Right renal cortex interstitium (tissue), 3 donors: ENCODE results near the gene E2F4. TPM values are rescaled to one million over a fixed set of nuclear protein-coding genes. Genes with fewer than 3 reads are reported as not detected.

Source experiments
- DNase-seq, 3 donors: peaks; one replicate each; pipeline ENCODE4 v3.0.0-alpha.2; 2013; ENCODE audit warnings: low read depth in 3 of 3, low spot score in 2 of 3
- polyA plus RNA-seq, 3 donors: library from polyadenylated mRNA; unstranded; fragments of 120-200 nt; gene quantifications; one replicate each; pipeline ENCODE4 v1.2.1, GENCODE V29; 2013; ENCODE audit not compliant: insufficient read length in 3 of 3

The E2F4 gene
- polyA plus RNA-seq, 3 donors: 51.1 to 55.7 (median 53.0) TPM

DNA sequence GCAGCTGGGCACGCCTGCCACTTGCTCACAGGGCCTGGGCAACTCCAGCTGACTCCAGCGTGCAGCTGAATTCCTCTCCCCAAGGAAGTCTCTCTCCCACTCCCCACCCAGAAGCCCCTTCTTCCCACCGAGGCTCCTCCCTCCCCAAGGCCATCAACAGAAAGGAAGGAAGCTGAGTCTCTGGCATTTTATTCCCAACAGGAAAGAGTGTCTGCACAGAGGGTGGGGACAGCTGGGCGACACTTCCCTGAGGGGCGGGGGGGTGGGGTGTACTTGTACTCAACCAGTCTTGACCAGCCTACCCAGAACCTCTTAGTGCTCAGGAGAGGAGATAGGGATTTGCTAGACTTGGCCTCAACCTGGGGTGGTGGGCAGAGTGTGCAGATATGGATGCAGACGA is 1.9 kb upstream of the E2F4 start, which contains the start of gene EXOC3L1:
EXOC3L1 (minus strand) TSS at position 96 of the 400 bp plus-strand sequence. CDS start 460 bp downstream, outside the sequence.
- no peak for DNase-seq

GRCh38 chr16:67190448-67191399 is 1.2 kb upstream of the E2F4 start:
- no peak for DNase-seq

GRCh38 chr16:67191411-67191994 is 452 bp upstream of the E2F4 start:
- no peak for DNase-seq

- DNase-seq: no peak
Observed at GRCh38 chr16:67192781-67193361, 916 bp downstream of the E2F4 start.

GRCh38 chr16:67193536-67193935 is 1.6 kb downstream of the E2F4 start:
- no peak for DNase-seq

- no peak for DNase-seq
Observed at GRCh38 chr16:67194260-67194659, 2.3 kb downstream of the E2F4 start.

DNA sequence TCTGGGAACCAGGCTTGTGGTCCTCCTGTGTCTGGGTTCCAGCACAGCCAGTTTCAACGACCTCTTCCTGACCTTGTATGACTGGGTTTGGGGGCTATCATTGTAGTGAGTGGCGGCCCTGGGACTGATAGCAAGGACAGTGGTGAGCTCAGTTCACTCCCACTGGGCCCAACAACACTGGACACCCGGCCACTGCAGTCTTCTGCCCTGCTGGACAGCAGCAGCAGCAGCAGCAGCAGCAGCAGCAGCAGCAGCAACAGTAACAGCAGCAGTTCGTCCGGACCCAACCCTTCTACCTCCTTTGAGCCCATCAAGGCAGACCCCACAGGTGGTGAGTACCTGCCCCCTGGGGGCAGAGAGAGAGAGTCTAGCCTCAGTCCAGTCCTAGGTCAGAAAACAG is 3.7 kb downstream of the E2F4 start:
- no peak for DNase-seq

DNA sequence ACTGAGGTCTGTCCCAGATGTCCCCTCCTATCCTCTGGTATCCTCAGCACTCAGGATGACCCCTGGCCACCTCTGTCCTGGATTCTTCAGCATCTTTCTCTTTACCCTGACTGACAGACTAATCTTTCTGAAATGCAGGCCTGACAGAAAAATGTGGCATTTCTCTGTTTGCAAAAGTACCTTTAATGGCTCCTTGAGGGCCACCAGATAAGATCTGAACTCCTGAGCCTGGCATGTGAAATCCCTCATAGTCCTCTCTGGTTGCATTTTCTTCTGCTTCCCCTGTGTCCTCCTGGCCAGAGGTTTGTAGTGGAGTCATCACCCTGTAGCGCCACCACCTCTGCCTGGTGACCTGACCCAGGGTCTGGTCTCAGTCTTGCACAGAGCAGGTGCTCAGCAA is 4.9 kb downstream of the E2F4 start:
- no peak for DNase-seq

GRCh38 chr16:67197704-67198103 is 5.7 kb downstream of the E2F4 start:
- no peak for DNase-seq

DNA sequence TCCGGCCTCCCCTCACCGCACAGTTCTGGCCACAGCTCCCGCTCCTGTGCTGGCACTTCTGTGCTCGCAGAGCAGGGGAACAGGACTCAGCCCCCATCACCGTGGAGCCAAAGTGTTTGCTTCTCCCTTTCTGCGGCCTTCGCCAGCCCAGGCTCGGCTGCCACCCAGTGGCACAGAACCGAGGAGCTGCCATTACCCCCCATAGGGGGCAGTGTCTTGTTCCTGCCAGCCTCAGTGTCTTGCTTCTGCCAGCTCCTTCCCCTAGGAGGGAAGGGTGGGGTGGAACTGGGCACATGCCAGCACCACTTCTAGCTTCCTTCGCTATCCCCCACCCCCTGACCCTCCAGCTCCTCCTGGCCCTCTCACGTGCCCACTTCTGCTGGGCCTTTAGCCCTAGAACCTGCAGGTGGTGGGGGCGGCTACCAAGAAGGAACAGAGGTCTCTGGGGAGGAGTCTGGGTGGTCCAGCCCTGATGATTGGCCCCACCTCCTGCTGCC is 6.3 kb downstream of the E2F4 start:
- no peak for DNase-seq

GRCh38 chr16:67199011-67199807 is 7.3 kb downstream of the E2F4 start, which contains the start of gene ELMO3:
Gene ELMO3, plus strand, starts transcription at chr16:67199131. Its CDS starts 196 bp downstream, at chr16:67199327.
- DNase-seq: no peak

GRCh38 chr16:67199808-67200198 is 7.8 kb downstream of the E2F4 start:
- DNase-seq: no peak

DNA sequence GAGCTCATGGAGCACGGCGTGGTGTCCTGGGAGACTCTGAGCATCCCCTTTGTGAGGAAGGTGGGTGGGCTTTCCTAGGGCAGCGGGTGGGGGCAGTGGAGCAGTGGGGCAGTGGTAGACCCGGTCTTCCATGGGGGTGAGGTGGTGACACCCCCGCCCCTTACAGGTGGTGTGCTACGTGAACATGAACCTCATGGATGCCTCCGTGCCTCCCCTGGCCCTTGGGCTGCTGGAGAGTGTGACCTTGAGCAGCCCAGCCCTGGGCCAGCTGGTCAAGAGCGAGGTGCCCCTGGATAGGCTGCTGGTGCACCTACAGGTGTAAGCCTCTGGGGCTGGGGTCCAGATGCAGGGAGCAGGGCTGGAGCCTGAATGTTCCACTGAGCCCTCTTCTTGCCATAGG is 8.5 kb downstream of the E2F4 start:
- DNase-seq: no peak

DNA sequence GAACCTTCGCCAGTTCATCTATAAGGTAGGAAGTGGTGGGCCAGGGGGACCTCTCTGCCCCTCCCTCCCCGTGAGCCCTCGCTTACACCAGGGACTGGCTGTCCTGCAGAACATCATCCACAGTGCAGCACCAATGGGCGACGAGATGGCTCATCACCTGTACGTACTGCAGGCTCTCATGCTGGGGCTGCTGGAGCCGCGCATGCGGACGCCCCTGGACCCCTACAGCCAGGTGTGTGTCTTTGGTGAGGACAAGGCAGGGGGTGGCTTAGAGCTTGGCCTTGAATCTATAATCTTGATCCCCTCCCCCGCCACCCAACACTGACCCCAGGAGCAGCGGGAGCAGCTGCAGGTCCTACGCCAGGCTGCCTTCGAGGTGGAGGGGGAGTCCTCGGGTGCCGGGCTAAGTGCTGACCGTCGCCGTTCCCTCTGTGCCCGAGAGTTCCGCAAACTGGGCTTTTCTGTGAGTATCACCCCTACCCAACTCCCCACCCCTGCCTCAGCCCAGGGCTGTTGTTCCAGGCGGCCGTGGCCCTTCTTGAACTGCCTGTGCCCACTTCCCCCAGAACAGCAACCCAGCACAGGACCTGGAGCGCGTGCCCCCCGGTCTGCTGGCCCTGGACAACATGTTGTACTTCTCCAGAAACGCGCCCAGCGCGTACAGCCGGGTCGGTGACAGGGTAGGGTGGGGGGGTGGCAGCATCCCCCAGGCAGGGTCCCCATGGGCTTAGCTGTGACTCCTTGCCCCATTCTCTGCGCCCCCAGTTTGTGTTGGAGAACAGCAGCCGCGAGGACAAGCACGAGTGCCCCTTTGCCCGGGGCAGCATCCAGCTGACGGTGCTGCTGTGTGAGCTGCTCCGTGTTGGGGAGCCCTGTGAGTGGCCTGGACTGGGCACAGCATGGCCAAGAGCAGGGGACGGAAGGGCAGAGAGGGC is 9.7 kb downstream of the E2F4 start:
- no peak for DNase-seq

GRCh38 chr16:67202426-67202825 is 10.5 kb downstream of the E2F4 start:
- no peak for DNase-seq

DNA sequence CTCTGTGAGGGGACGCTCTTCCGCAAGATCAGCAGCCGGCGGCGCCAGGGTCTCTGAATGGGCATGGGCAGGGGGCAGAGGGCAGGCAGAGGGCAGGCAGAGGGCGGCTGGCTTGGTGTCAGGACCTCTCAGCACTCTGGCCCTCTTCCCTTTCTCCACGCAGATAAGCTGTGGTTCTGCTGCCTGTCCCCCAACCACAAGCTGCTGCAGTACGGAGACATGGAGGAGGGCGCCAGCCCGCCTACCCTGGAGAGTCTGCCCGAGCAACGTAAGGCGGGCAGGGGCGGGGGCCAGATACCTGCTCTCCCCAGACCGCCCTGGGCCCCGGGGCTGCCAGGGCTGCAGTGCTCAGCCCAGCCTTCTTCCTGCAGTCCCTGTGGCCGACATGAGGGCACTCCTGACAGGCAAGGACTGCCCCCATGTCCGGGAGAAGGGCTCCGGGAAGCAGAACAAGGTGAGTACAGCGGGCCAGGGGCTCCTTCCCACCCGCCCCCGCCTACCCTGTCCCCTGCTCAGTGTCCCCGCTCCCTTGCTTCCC is 11.1 kb downstream of the E2F4 start:
- DNase-seq: no peak

DNA sequence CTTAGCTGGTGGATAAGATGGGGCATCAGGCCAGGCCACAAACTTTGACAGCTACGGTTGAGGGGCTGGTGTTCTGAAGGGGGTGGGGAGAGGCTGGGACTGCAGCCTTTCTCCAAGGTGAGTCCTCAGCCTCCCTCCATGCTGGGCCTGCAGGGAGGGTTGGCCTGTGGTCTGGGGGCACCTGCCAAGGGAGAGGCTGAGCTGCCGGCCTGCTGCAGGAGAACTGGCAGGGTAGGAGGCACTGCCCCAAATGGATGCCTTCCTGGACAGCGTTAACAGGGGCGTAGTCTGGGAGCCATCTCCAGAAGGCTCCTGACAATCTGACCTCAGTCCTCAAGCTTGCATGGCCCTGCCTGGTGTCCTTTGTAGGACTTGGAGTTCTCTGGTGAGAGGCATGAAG is 12.1 kb downstream of the E2F4 start:
- DNase-seq: no peak

DNA sequence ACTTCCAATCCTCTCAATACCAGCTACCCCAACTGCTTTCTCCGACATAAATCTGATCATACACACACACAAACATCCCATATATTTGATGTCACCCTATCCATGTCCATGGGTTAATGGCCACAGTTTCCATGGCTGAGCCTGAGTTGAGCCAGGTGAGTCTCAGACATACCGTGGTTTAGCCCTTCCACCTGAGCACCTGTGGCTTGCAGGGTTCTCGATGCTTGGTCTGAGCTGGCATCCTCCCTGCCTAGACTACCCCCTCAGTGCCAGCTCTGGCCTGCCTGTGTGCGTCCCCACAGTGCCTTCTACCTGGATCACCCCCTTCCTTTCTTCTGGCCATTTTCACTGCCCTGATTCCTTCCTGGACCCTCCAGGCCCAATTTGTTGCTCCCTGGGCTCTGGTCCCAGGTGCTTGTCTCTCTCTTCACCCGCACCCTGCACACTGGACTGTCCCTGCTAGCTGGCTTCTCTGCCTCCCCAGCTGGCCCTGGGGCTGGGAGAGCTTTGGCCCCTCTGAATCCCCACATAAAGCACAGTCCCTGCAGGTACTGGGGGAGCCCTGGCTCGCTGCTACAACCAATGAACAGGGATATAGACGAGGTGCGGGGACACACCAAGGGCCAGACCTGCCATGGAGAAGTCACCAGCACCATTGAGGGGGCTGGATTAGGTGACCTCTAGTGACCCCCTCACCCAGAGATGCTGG is 14.3 kb downstream of the E2F4 start:
- DNase-seq: no peak

DNA sequence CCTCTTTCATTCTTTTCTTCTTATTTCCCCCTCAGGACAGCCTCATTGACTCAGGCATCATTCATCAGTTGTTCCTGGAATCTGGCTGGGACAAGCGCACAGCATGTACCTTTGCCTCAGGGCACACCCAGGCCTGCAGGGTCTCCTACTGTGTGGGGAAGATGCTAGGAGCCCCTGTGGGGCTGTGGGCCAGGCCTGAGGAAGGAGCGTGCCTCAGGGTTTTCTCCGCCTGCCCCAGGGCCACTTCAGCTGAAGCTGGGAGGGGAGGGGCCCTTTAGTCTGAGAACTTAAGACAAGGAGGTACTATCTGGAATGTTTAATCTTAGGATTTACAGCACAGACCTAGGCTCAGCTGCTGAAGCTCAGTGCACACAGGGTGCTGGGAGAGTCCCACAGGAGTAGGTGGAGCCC is 14.9 kb downstream of the E2F4 start:
- no peak for DNase-seq
